DND-41 (cell line): ENCODE data around the gene RAB42.
A peak's percentile ranks its signal among the peaks of the same experiment; 100 is the strongest.

ENCODE experiments used
- CTCF ChIP-seq: IDR thresholded peaks from 2 replicates; pipeline ENCODE4 v1.5.1; 2012; ENCODE audit warnings: borderline replicate concordance, low read length, moderate library complexity, mild to moderate bottlenecking; ENCODE audit not compliant: poor library complexity, severe bottlenecking; ENCODE audit errors: extremely low read depth
- EZH2 ChIP-seq: IDR thresholded peaks from 3 replicates; pipeline ENCODE4 v1.6.1; 2012; ENCODE audit warnings: borderline replicate concordance, low read depth, mild to moderate bottlenecking, moderate library complexity, low read length, inconsistent platforms; ENCODE audit not compliant: severe bottlenecking

DNA sequence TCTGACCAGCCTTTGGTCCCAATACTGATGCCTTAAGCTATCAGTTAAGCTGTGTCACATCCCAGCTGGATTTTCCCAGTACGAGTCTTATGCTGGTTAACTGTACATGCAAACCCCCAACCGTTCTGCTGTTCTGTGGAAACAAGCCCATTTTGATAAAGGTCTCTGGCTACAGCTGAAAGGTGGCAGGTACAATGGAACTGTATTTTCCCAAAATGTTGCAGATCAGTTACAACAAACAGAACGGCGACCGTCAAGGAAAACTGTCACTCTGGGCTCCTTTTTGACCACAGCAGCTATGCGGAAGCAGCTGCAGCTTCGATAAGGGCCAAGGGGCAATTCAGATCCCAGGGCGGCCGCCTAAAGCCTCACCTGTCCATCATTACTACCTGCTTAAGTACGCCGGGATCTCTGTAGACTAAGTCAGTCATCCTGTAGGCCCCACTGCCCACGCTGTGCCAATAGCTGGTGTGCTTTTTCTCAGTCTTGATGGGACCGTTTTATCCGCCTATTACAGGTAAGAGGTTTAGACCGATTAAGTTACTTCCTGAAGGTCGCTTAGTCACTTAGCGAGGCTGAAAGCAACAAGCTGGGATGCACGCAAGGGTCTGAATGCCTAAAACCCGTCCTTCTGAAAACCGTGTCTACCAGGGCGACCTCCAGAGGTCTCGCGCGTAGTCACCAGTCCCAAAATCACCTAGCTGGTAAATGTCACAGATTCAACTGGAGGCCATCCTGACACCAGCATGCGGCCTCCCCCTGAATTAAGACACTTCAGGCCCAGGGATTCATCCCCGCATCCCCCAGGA lies 11.1 kb upstream of the RAB42 start:
- peak; percentile 62 for TF ChIP-seq CTCF
- no peak for TF ChIP-seq EZH2
